ENCODE measurements around the gene ANP32D.
"Not testable (repeated sequence)": the region's sequence is repeated elsewhere in the genome, so short reads cannot be mapped to it uniquely, and the experiment has no call there.

ANP32D gene

DNA sequence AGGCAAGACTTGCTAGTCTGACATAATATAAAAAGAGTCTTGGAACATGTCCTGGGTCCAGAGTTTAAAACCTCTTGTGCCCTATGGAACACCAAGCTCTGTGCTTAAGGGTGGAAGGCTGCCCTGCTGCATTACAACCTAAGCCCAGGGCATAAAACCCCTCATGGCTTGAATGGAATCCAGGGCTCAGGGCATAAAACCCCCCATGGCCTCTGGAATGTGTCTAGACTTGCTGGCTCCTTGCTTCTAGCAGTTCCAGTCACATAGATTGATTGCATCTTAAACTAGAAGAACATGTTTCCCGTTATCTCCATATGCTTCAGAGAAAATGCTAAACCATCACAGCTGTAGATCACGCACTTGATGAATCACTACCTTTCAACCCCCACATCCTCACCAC lies 34.5 kb downstream of the ANP32D start:
- DNase-seq (ENCODE audit: low read depth) = not testable (repeated sequence)

DNA sequence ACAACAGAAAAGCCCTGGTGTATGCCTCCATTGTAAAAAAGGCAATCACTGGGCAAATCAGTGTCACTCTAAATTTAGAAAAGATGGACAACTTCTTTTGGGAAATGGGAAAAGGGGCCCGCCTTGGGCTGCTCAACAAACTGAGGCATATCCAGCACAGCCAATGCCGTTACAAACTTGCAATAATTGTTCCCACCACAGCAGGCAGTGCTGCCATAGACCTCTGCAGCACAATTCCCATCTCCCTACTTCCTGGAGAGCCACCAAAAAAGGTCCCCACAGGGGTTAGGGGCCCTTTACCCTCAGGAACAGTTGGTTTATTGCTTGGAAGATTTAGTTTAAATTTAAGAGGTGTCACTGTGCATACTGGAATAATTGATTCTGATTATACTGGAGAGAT lies 36.6 kb downstream of the ANP32D start:
- no peak for DNase-seq (ENCODE audit: low read depth)

GRCh38 chr12:48510111-48510510 lies 37.8 kb downstream of the ANP32D start:
- no peak for DNase-seq (ENCODE audit: low read depth)

GRCh38 chr12:48512855-48513254 lies 40.5 kb downstream of the ANP32D start:
- no peak for DNase-seq (ENCODE audit: low read depth)

- no peak for DNase-seq (ENCODE audit: low read depth)
These were observed 42.4 kb downstream of the ANP32D start for GRCh38 chr12:48514728-48515127.

DNA sequence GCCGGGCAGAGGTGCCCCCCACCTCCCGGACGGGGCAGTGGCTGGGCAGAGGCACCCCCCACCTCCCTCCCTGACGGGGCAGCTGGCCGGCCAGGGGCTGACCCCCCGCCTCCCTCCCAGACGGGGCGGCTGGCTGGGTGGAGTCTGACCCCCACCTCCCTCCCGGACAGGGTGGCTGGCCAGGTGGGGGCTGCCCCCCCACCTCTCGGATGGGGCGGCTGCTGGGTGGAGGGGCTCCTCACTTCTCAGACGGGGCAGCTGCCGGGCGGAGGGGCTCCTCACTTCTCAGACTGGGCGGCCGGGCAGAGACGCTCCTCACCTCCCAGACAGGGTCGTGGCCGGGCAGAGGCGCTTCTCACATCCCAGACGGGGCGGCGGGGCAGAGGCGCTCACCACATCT lies 48.0 kb downstream of the ANP32D start:
- not testable (repeated sequence) for DNase-seq (ENCODE audit: low read depth)
